GM15510 (cell line): ENCODE data around the gene LRP6.

Experiments used
- POLR2A ChIP-seq: IDR thresholded peaks from 3 replicates; pipeline ENCODE4 v1.6.1; 2011; ENCODE audit warnings: borderline replicate concordance; ENCODE audit not compliant: insufficient read length; ENCODE audit errors: extremely low read depth

LRP6 gene

GRCh38 chr12:12229556-12230092 lies 37.2 kb downstream of the LRP6 start:
- no peak for TF ChIP-seq POLR2A

- TF ChIP-seq POLR2A: no peak
These were observed 38.4 kb downstream of the LRP6 start for GRCh38 chr12:12228402-12228801.

GRCh38 chr12:12226187-12226586 lies 40.7 kb downstream of the LRP6 start:
- TF ChIP-seq POLR2A: no peak

- TF ChIP-seq POLR2A: no peak
These were observed 42.5 kb downstream of the LRP6 start for GRCh38 chr12:12224240-12224940.

GRCh38 chr12:12221560-12221959 lies 45.3 kb downstream of the LRP6 start:
- TF ChIP-seq POLR2A: no peak

- TF ChIP-seq POLR2A: no peak
These were observed 47.2 kb downstream of the LRP6 start for GRCh38 chr12:12219664-12220063.

- no peak for TF ChIP-seq POLR2A
These were observed 49.9 kb downstream of the LRP6 start for GRCh38 chr12:12217018-12217359.

GRCh38 chr12:12216349-12217017 lies 50.4 kb downstream of the LRP6 start:
- no peak for TF ChIP-seq POLR2A

GRCh38 chr12:12214635-12215131 lies 52.2 kb downstream of the LRP6 start:
- TF ChIP-seq POLR2A: no peak

GRCh38 chr12:12214201-12214600 lies 52.6 kb downstream of the LRP6 start:
- TF ChIP-seq POLR2A: no peak

GRCh38 chr12:12212769-12213168 lies 54.1 kb downstream of the LRP6 start:
- TF ChIP-seq POLR2A: no peak

- no peak for TF ChIP-seq POLR2A
These were observed 55.9 kb downstream of the LRP6 start for GRCh38 chr12:12210983-12211382.

- no peak for TF ChIP-seq POLR2A
These were observed 56.4 kb downstream of the LRP6 start for GRCh38 chr12:12210416-12210815.

- no peak for TF ChIP-seq POLR2A
These were observed 57.2 kb downstream of the LRP6 start for GRCh38 chr12:12209675-12210074.

- TF ChIP-seq POLR2A: no peak
These were observed 57.8 kb downstream of the LRP6 start for GRCh38 chr12:12209043-12209442.

- no peak for TF ChIP-seq POLR2A
These were observed 59.1 kb downstream of the LRP6 start for GRCh38 chr12:12207746-12208145.
